Liver (tissue), 9 donors: ENCODE results near the gene ABCC8. TPM values are rescaled to one million over a fixed set of nuclear protein-coding genes. Genes with fewer than 3 reads are reported as not detected.

Experiments
- DNase-seq: peaks from one replicate; pipeline ENCODE4 v3.0.0-alpha.2; 2017; ENCODE audit warnings: low spot score
- H3K27ac ChIP-seq, 2 donors: one replicate each; pipeline ENCODE4 v1.7.0; 2013; ENCODE audit warnings: inconsistent platforms in 2 of 2, low read length in 2 of 2, control low read depth in 1 of 2, low read depth in 1 of 2, mild to moderate bottlenecking in 1 of 2
- H3K27me3 ChIP-seq, 4 donors: one replicate each; pipeline versions ENCODE4 v1.6.1 to v1.7.0; 2013; ENCODE audit warnings: low read length in 3 of 4, inconsistent platforms in 1 of 4, mild to moderate bottlenecking in 1 of 4, moderate library complexity in 1 of 4; ENCODE audit not compliant: control insufficient read depth in 4 of 4, insufficient read depth in 4 of 4
- H3K36me3 ChIP-seq, 4 donors: one replicate each; pipeline versions ENCODE4 v1.6.1 to v1.7.0; 2013; ENCODE audit warnings: low read length in 3 of 4, mild to moderate bottlenecking in 3 of 4, low read depth in 1 of 4, moderate library complexity in 1 of 4; ENCODE audit not compliant: control insufficient read depth in 4 of 4, insufficient read depth in 3 of 4
- H3K4me1 ChIP-seq, 4 donors: one replicate each; pipeline versions ENCODE4 v1.6.1 to v1.7.0; 2013; ENCODE audit warnings: low read length in 3 of 4, mild to moderate bottlenecking in 3 of 4, moderate library complexity in 1 of 4; ENCODE audit not compliant: control insufficient read depth in 4 of 4, insufficient read depth in 4 of 4
- H3K4me3 ChIP-seq, 3 donors: one replicate each; pipeline versions ENCODE4 v1.6.1 to v1.7.0; 2013; ENCODE audit warnings: low read length in 3 of 3, control low read depth in 1 of 3, low read depth in 1 of 3, mild to moderate bottlenecking in 1 of 3
- H3K9ac ChIP-seq, 2 donors: one replicate each; pipeline ENCODE4 v1.7.0; 2013; ENCODE audit warnings: low read length in 2 of 2, mild to moderate bottlenecking in 2 of 2, moderate library complexity in 2 of 2, control low read depth in 1 of 2, low read depth in 1 of 2
- H3K9me3 ChIP-seq, 4 donors: one replicate each; pipeline versions ENCODE4 v1.6.1 to v1.7.0; 2013; ENCODE audit warnings: low read length in 3 of 4; ENCODE audit not compliant: control insufficient read depth in 4 of 4
- ATF3 ChIP-seq: IDR thresholded peaks from 2 replicates; pipeline ENCODE4 v1.6.1; 2016; ENCODE audit warnings: antibody characterized with exemption
- CTCF ChIP-seq: fragments of 150-350 bp; IDR thresholded peaks from 2 replicates; pipeline ENCODE4 v1.5.1; 2017; ENCODE audit warnings: improper control_type of control experiment, low read depth, low read length; ENCODE audit not compliant: missing input control
- EGR1 ChIP-seq, 2 donors: IDR thresholded peaks; 2 replicates each; pipeline ENCODE4 v1.6.1; 2016 to 2018; ENCODE audit warnings: antibody characterized with exemption in 2 of 2, low read depth in 2 of 2
- FOXA1 ChIP-seq: IDR thresholded peaks from 2 replicates; pipeline ENCODE4 v1.6.1; 2016; ENCODE audit warnings: antibody characterized with exemption
- FOXA2 ChIP-seq: IDR thresholded peaks from 2 replicates; pipeline ENCODE4 v1.6.1; 2016; ENCODE audit warnings: antibody characterized with exemption
- GABPA ChIP-seq, 2 donors: IDR thresholded peaks in 1 of 2; conservative IDR thresholded peaks in 1 of 2; 2 replicates each; pipeline ENCODE4 v1.6.1; 2016; ENCODE audit warnings: antibody characterized with exemption in 2 of 2, mild to moderate bottlenecking in 1 of 2, moderate library complexity in 1 of 2
- HNF4A ChIP-seq, 2 donors: conservative IDR thresholded peaks; 2 replicates each; pipeline ENCODE4 v1.6.1; 2016; ENCODE audit warnings: antibody characterized with exemption in 2 of 2, mild to moderate bottlenecking in 2 of 2
- HNF4G ChIP-seq: IDR thresholded peaks from 2 replicates; pipeline ENCODE4 v1.6.1; 2016; ENCODE audit warnings: antibody characterized with exemption
- JUND ChIP-seq, 2 donors: IDR thresholded peaks; 2 replicates each; pipeline ENCODE4 v1.6.1; 2016; ENCODE audit warnings: antibody characterized with exemption in 2 of 2
- MAX ChIP-seq: IDR thresholded peaks from 2 replicates; pipeline ENCODE4 v1.6.1; 2016; ENCODE audit warnings: antibody characterized with exemption
- NR2F2 ChIP-seq: IDR thresholded peaks from 2 replicates; pipeline ENCODE4 v1.6.1; 2016; ENCODE audit warnings: antibody characterized with exemption
- RAD21 ChIP-seq, 2 donors: IDR thresholded peaks; 2 replicates each; pipeline ENCODE4 v1.6.1; 2016; ENCODE audit warnings: antibody characterized with exemption in 2 of 2, mild to moderate bottlenecking in 2 of 2
- RXRA ChIP-seq, 2 donors: IDR thresholded peaks; 2 replicates each; pipeline ENCODE4 v1.6.1; 2017 to 2018; ENCODE audit warnings: antibody characterized with exemption in 2 of 2, mild to moderate bottlenecking in 1 of 2
- SP1 ChIP-seq: IDR thresholded peaks from 2 replicates; pipeline ENCODE4 v1.6.1; 2018; ENCODE audit warnings: antibody characterized with exemption, mild to moderate bottlenecking
- TAF1 ChIP-seq: conservative IDR thresholded peaks from 2 replicates; pipeline ENCODE4 v1.6.1; 2016; ENCODE audit warnings: antibody characterized with exemption, mild to moderate bottlenecking
- YY1 ChIP-seq: IDR thresholded peaks from 2 replicates; pipeline ENCODE4 v1.6.1; 2016; ENCODE audit warnings: antibody characterized with exemption, mild to moderate bottlenecking
- ZBTB33 ChIP-seq: IDR thresholded peaks from 2 replicates; pipeline ENCODE4 v1.6.1; 2016; ENCODE audit warnings: antibody characterized with exemption
- WGBS: extraction: QIAGEN DNeasy Blood & Tissue Kit; methylation state at CpG from one replicate; pipeline ENCODE4 v1.1.7; 2013; 5-methylcytosine and 5-hydroxymethylcytosine counted together
- polyA plus RNA-seq, 2 donors: library from polyadenylated mRNA; stranded (reverse) in 1 of 2; unstranded in 1 of 2; fragments of 200-250 nt in 1 of 2; fragments of >200 nt in 1 of 2; fragmentation: Nextera tagmentation in 1 of 2; extraction: Ambion mirVana in 1 of 2; gene quantifications; one replicate each; pipeline versions ENCODE4 v1.2.1 to v1.2.3, GENCODE V29; 2013 to 2015
- total RNA-seq, 2 donors: library from RNA; depleted of rRNA; stranded (reverse); fragments of >200 nt; gene quantifications; one replicate each; pipeline ENCODE4 v1.2.3, GENCODE V29; 2014
- TF ChIP-seq, protein P1 (sequence below): IDR thresholded peaks from 2 replicates; pipeline ENCODE4 v1.6.1; 2016; ENCODE audit warnings: antibody characterized with exemption, mild to moderate bottlenecking
- donor health status: healthy.
- donor health status: healthy.
- donor health status: healthy.
- donor health status: healthy.
- donor health status: healthy.

ABCC8 gene
- total and polyA plus RNA-seq, 4 donors: 0.16 to 0.25 TPM; not detected in 2

DNA sequence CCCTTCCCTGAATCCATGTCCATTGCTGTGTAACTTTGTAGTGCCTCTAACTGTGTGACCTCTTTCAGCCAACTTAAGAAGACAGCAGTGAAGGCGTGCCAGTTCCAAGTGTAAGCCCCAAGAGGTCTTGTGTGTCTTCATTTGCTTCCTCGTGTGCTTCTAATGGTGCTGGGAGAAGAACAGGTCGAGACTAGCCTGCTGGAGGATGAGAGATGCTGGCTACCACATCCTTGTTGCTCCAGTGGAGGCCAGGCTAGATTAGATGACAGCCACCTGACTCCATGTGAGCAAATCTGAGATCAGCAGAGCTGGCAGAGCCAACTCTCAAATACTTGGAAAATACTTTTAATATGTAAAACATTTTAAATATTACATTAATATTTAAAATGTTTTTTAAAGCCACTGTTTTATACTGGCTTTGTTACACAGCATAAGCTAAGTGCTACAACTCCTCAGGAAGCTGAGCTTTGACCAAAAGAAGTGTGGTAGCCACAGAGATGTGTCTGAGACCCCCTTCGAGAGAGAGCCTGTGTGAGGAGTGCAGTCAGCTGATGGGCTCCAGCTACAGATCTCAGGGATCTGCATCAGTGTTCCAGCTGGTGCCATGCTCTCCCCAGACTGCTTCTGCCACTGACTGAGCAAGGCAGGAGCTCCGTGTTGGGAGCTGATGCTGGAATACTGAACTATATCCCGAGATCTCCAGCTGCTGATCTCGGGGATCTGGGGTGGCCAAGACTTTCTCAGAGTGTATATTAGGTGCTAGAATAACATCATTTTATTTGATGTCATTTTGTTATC is 97.1 kb downstream of the ABCC8 start:
- Histone ChIP-seq H3K4me1 (no peaks in the 10 kb centered on the region), H3K4me3 (no peak overlapping the region), H3K36me3 (no peaks in the 10 kb centered on the region), H3K9me3 (peaks cover 0 to 21% (median 5%) of the 10 kb centered on the region in 4 donors), H3K9ac (no peak overlapping the region), H3K27me3 (no peaks in the 10 kb centered on the region), H3K27ac (no peak overlapping the region)
- TF ChIP-seq FOXA2 (no peak), EGR1 (IDR thresholded peaks at IDR 0.05; ENCODE audit: low read depth in 2 of 2) (no peak), YY1 (no peak), MAX (no peak), SP1 (no peak), TAF1 (no peak), ATF3 (no peak), RXRA (IDR thresholded peaks at IDR 0.05) (no peak), NR2F2 (no peak), FOXA1 (no peak), HNF4A (conservative IDR thresholded peaks at IDR 0.05) (no peak)
- TF ChIP-seq, protein P1, sequence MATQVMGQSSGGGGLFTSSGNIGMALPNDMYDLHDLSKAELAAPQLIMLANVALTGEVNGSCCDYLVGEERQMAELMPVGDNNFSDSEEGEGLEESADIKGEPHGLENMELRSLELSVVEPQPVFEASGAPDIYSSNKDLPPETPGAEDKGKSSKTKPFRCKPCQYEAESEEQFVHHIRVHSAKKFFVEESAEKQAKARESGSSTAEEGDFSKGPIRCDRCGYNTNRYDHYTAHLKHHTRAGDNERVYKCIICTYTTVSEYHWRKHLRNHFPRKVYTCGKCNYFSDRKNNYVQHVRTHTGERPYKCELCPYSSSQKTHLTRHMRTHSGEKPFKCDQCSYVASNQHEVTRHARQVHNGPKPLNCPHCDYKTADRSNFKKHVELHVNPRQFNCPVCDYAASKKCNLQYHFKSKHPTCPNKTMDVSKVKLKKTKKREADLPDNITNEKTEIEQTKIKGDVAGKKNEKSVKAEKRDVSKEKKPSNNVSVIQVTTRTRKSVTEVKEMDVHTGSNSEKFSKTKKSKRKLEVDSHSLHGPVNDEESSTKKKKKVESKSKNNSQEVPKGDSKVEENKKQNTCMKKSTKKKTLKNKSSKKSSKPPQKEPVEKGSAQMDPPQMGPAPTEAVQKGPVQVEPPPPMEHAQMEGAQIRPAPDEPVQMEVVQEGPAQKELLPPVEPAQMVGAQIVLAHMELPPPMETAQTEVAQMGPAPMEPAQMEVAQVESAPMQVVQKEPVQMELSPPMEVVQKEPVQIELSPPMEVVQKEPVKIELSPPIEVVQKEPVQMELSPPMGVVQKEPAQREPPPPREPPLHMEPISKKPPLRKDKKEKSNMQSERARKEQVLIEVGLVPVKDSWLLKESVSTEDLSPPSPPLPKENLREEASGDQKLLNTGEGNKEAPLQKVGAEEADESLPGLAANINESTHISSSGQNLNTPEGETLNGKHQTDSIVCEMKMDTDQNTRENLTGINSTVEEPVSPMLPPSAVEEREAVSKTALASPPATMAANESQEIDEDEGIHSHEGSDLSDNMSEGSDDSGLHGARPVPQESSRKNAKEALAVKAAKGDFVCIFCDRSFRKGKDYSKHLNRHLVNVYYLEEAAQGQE: no peak
- no peak for DNase-seq
- 87% methylated on average over 7 of the region's 7 CpGs for WGBS

DNA sequence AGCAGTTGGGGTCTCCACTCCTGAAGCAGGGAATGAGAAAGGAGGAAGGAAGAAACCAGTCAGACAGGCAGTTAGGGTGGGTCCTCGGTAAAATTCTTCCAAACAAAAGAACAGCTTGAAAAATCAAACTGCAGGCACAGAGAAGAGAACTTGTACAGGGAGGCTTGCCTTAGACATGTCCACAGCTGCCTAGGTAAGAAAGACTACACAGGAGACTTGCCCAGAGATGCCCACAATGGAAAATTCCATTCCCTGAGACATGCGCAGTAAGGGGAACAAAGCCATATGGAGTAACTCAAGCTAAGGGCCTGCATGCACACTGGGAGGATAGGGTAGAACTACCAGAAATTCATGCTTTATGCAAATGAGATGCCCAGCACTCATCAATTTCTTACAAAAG is 98.0 kb downstream of the ABCC8 start:
- Histone ChIP-seq H3K4me1 (no peaks in the 10 kb centered on the region), H3K9ac (no peak overlapping the region), H3K4me3 (no peak overlapping the region), H3K9me3 (peaks cover 1 to 25% (median 6%) of the 10 kb centered on the region in 4 donors), H3K36me3 (no peaks in the 10 kb centered on the region), H3K27me3 (no peaks in the 10 kb centered on the region), H3K27ac (no peak overlapping the region)
- TF ChIP-seq, protein P1: no peak
- TF ChIP-seq HNF4G: no peak
- no peak for TF ChIP-seq FOXA1
- no peak for TF ChIP-seq EGR1 (IDR thresholded peaks at IDR 0.05; ENCODE audit: low read depth in 2 of 2)
- TF ChIP-seq TAF1: no peak
- no peak for TF ChIP-seq MAX
- TF ChIP-seq ZBTB33: no peak
- no peak for TF ChIP-seq HNF4A (conservative IDR thresholded peaks at IDR 0.05)
- no peak for TF ChIP-seq RAD21 (IDR thresholded peaks at IDR 0.05)
- TF ChIP-seq NR2F2: no peak
- no peak for TF ChIP-seq RXRA (IDR thresholded peaks at IDR 0.05)
- no peak for TF ChIP-seq CTCF
- no peak for TF ChIP-seq GABPA (IDR thresholded peaks at IDR 0.05 in 1 of 2, conservative IDR thresholded peaks at IDR 0.05 in 1 of 2)
- no peak for TF ChIP-seq ATF3
- TF ChIP-seq SP1: no peak
- no peak for TF ChIP-seq JUND (IDR thresholded peaks at IDR 0.05)
- DNase-seq: no peak
- 50% methylated on average over 2 of the region's 2 CpGs for WGBS
